K562 (cell line): ENCODE results near the gene GDF15. TPM values are rescaled to one million over a fixed set of nuclear protein-coding genes. Genes with fewer than 3 reads are reported as not detected.

Source experiments
- ETV5 ChIP-seq: sonication (generic); formaldehyde crosslinking; IDR thresholded peaks from 2 replicates; pipeline ENCODE4 v1.4.0; 2020; ENCODE audit warnings: low read depth, mild to moderate bottlenecking, missing genetic modification reagents
- EZH2 ChIP-seq: IDR thresholded peaks from 2 replicates; pipeline ENCODE4 v1.6.1; 2012; ENCODE audit warnings: low read depth, mild to moderate bottlenecking, inconsistent platforms, low read length, borderline replicate concordance
- FOXA1 ChIP-seq: fragments of 450-650 bp; IDR thresholded peaks from 2 replicates; pipeline ENCODE4 v1.6.1; 2016; ENCODE audit warnings: mild to moderate bottlenecking, borderline replicate concordance
- GATAD2B ChIP-seq: fragments of 450-650 bp; IDR thresholded peaks from 2 replicates; pipeline ENCODE4 v1.6.1; 2017; ENCODE audit warnings: mild to moderate bottlenecking, borderline replicate concordance
- GTF2A2 ChIP-seq: IDR thresholded peaks from 2 replicates; pipeline ENCODE4 v1.6.1; 2016; ENCODE audit warnings: mild to moderate bottlenecking, missing genetic modification characterization, missing compliant biosample characterization
- NFRKB ChIP-seq: fragments of 450-650 bp; IDR thresholded peaks from 2 replicates; pipeline ENCODE4 v1.6.1; 2016; ENCODE audit warnings: low read depth
- PHF8 ChIP-seq: fragments of 200-600 bp; sonication (generic); IDR thresholded peaks from 2 replicates; pipeline ENCODE4 v1.6.1; 2012; ENCODE audit warnings: mixed run types, mild to moderate bottlenecking, inconsistent platforms, low read length, moderate library complexity, borderline replicate concordance
- PML ChIP-seq: IDR thresholded peaks from 2 replicates; pipeline ENCODE4 v1.6.1; 2012; ENCODE audit warnings: low read length, inconsistent platforms
- THRB ChIP-seq: fragments of 450-650 bp; formaldehyde crosslinking; conservative IDR thresholded peaks from 2 replicates; pipeline ENCODE4 v1.4.0; 2022; ENCODE audit warnings: mild to moderate bottlenecking, missing genetic modification characterization
- ZFP30 ChIP-seq: fragments of 250-450 bp; sonication (Bioruptor Pico); IDR thresholded peaks from 2 replicates; pipeline ENCODE4 v1.8.0; 2022; ENCODE audit warnings: moderate library complexity, mild to moderate bottlenecking, inconsistent platforms, borderline replicate concordance
- ZNF23 ChIP-seq: fragments of 250-450 bp; sonication (Bioruptor Pico); IDR thresholded peaks from 2 replicates; pipeline ENCODE4 v1.4.0; 2020; ENCODE audit warnings: mild to moderate bottlenecking
- ZNF436 ChIP-seq: fragments of 250-450, 450-650 bp; sonication (Bioruptor Pico); formaldehyde crosslinking; IDR thresholded peaks from 2 replicates; pipeline ENCODE4 v1.7.0; 2020; ENCODE audit warnings: mild to moderate bottlenecking
- ZNF589 ChIP-seq: fragments of 200-800 bp; sonication (Bioruptor generic); IDR thresholded peaks from 2 replicates; pipeline ENCODE4 v1.6.1; 2016; ENCODE audit warnings: low read depth, missing genetic modification characterization, missing compliant biosample characterization
- ZNF644 ChIP-seq: fragments of 200-800 bp; sonication (Bioruptor generic); IDR thresholded peaks from 2 replicates; pipeline ENCODE4 v1.6.1; 2016; ENCODE audit warnings: low read depth, missing genetic modification characterization, missing compliant biosample characterization
- ZNF785 ChIP-seq: fragments of 250-450 bp; sonication (Bioruptor Pico); IDR thresholded peaks from 2 replicates; pipeline ENCODE4 v1.4.0; 2020; ENCODE audit warnings: mild to moderate bottlenecking
- polyA plus RNA-seq, 8 experiments: library from polyadenylated mRNA; depleted of rRNA in 4 of 8; stranded (reverse) in 5 of 8; unstranded in 3 of 8; fragments of >200 nt; fragmentation: Nextera tagmentation in 2 of 8; fragmentation: Illumina TruSeq in 1 of 8; extraction: Ambion mirVana in 2 of 8; extraction: Trizol in 1 of 8; gene quantifications; 2 replicates each; pipeline versions ENCODE4 v1.2.1 to v1.2.3, GENCODE V29; 2011 to 2014; ENCODE audit warnings: inconsistent platforms in 1 of 8, missing spikeins in 1 of 8
- total RNA-seq, 7 experiments: library from RNA; depleted of rRNA in 6 of 7; stranded (reverse); fragments of >200 nt in 6 of 7; fragmentation: Illumina TruSeq in 2 of 7; extraction: Trizol in 2 of 7; gene quantifications; 2 replicates each; pipeline versions ENCODE4 v1.2.1 to v1.2.3, GENCODE V29; 2011 to 2021; ENCODE audit warnings: low replicate concordance in 1 of 7
- TF ChIP-seq, protein P1 (sequence below): IDR thresholded peaks from 2 replicates; pipeline ENCODE4 v1.6.1; 2011; ENCODE audit not compliant: insufficient read length; ENCODE audit errors: extremely low read depth
- TF ChIP-seq, protein P2 (sequence below): sonication (generic); formaldehyde crosslinking; IDR thresholded peaks from 2 replicates; pipeline ENCODE4 v1.8.0; 2022; ENCODE audit warnings: mild to moderate bottlenecking, missing genetic modification reagents
- TF ChIP-seq, protein P3 (sequence below): fragments of 450-650 bp; IDR thresholded peaks from 2 replicates; pipeline ENCODE4 v1.6.1; 2016; ENCODE audit warnings: low read depth

GDF15 gene
- total and polyA plus RNA-seq, 9 of the 15 experiments (the other 6 are each of a cell fraction or from before 2014, with no cell fraction given), result 2.3 to 82.4 (median 12.5) TPM

- TF ChIP-seq ZNF589 (CRISPR knock-in tag) (no peak), EZH2 (no peak), GATAD2B (no peak), ETV5 (CRISPR knock-in tag) (no peak), PML (peak; percentile 44; the same call in 1 of the 2 replicates), ZNF785 (no peak), ZNF644 (tag) (no peak), THRB (CRISPR knock-in tag) (0 out of 2 replicates have a peak, but pooled peaks have one; percentile 19), NFRKB (peak; percentile 74; the same call in 1 of the 2 replicates), ZFP30 (CRISPR knock-in tag) (no peak), PHF8 (peak; percentile 25; the same call in 1 of the 2 replicates), ZNF23 (CRISPR knock-in tag) (no peak), ZNF436 (no peak), FOXA1 (no peak), GTF2A2 (tag) (no peak)
- TF ChIP-seq, protein P1, sequence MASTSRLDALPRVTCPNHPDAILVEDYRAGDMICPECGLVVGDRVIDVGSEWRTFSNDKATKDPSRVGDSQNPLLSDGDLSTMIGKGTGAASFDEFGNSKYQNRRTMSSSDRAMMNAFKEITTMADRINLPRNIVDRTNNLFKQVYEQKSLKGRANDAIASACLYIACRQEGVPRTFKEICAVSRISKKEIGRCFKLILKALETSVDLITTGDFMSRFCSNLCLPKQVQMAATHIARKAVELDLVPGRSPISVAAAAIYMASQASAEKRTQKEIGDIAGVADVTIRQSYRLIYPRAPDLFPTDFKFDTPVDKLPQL, result no peak
- TF ChIP-seq, protein P2, sequence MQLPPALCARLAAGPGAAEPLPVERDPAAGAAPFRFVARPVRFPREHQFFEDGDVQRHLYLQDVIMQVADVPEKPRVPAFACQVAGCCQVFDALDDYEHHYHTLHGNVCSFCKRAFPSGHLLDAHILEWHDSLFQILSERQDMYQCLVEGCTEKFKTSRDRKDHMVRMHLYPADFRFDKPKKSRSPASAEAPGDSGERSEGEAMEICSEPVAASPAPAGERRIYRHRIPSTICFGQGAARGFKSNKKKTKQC (CRISPR knock-in tag), result no peak
- TF ChIP-seq, protein P3, sequence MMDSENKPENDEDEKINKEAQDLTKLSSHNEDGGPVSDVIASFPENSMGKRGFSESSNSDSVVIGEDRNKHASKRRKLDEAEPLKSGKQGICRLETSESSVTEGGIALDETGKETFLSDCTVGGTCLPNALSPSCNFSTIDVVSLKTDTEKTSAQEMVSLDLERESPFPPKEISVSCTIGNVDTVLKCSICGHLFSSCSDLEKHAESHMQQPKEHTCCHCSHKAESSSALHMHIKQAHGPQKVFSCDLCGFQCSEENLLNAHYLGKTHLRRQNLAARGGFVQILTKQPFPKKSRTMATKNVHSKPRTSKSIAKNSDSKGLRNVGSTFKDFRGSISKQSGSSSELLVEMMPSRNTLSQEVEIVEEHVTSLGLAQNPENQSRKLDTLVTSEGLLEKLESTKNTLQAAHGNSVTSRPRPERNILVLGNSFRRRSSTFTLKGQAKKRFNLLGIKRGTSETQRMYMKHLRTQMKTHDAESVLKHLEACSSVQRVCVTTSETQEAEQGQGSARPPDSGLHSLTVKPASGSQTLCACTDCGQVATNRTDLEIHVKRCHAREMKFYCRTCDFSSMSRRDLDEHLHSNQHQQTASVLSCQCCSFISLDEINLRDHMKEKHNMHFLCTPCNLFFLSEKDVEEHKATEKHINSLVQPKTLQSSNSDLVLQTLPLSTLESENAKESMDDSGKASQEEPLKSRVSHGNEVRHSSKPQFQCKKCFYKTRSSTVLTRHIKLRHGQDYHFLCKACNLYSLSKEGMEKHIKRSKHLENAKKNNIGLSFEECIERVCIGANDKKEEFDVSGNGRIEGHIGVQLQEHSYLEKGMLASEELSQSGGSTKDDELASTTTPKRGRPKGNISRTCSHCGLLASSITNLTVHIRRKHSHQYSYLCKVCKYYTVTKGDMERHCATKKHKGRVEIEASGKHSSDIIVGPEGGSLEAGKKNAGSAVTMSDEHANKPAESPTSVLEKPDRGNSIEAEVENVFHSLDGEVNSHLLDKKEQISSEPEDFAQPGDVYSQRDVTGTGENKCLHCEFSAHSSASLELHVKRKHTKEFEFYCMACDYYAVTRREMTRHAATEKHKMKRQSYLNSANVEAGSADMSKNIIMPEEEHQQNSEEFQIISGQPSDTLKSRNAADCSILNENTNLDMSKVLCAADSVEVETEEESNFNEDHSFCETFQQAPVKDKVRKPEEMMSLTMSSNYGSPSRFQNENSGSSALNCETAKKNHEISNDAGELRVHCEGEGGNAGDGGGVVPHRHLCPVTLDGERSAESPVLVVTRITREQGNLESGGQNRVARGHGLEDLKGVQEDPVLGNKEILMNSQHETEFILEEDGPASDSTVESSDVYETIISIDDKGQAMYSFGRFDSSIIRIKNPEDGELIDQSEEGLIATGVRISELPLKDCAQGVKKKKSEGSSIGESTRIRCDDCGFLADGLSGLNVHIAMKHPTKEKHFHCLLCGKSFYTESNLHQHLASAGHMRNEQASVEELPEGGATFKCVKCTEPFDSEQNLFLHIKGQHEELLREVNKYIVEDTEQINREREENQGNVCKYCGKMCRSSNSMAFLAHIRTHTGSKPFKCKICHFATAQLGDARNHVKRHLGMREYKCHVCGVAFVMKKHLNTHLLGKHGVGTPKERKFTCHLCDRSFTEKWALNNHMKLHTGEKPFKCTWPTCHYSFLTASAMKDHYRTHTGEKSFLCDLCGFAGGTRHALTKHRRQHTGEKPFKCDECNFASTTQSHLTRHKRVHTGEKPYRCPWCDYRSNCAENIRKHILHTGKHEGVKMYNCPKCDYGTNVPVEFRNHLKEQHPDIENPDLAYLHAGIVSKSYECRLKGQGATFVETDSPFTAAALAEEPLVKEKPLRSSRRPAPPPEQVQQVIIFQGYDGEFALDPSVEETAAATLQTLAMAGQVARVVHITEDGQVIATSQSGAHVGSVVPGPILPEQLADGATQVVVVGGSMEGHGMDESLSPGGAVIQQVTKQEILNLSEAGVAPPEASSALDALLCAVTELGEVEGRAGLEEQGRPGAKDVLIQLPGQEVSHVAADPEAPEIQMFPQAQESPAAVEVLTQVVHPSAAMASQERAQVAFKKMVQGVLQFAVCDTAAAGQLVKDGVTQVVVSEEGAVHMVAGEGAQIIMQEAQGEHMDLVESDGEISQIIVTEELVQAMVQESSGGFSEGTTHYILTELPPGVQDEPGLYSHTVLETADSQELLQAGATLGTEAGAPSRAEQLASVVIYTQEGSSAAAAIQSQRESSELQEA, result no peak
Measured at GRCh38 chr19:18433015-18433691, 47.2 kb downstream of the GDF15 start (continued).
